Thyroid gland (tissue), 4 donors: Measurements from ENCODE around the gene PACS2.

Experiments used
- POLR2A ChIP-seq, 2 donors: fragments of 450-650 bp; IDR thresholded peaks; one replicate each; pipeline ENCODE4 v1.6.1; 2017; ENCODE audit warnings: antibody characterized with exemption in 2 of 2, mild to moderate bottlenecking in 2 of 2, moderate library complexity in 1 of 2
- TF ChIP-seq, protein P1 (sequence below), 6 experiments: fragments of 200-600 bp in 3 of 6; fragments of 450-650 bp in 3 of 6; sonication (generic) in 3 of 6; IDR thresholded peaks; one replicate each; pipeline ENCODE4 v1.5.1; 2016 to 2019; ENCODE audit warnings: antibody characterized with exemption in 6 of 6, mild to moderate bottlenecking in 2 of 6, inconsistent platforms in 1 of 6, moderate library complexity in 1 of 6

- TF ChIP-seq, protein P1, sequence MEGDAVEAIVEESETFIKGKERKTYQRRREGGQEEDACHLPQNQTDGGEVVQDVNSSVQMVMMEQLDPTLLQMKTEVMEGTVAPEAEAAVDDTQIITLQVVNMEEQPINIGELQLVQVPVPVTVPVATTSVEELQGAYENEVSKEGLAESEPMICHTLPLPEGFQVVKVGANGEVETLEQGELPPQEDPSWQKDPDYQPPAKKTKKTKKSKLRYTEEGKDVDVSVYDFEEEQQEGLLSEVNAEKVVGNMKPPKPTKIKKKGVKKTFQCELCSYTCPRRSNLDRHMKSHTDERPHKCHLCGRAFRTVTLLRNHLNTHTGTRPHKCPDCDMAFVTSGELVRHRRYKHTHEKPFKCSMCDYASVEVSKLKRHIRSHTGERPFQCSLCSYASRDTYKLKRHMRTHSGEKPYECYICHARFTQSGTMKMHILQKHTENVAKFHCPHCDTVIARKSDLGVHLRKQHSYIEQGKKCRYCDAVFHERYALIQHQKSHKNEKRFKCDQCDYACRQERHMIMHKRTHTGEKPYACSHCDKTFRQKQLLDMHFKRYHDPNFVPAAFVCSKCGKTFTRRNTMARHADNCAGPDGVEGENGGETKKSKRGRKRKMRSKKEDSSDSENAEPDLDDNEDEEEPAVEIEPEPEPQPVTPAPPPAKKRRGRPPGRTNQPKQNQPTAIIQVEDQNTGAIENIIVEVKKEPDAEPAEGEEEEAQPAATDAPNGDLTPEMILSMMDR (IDR thresholded peaks at IDR 0.05) = no peak
- TF ChIP-seq POLR2A (IDR thresholded peaks at IDR 0.05) = no peak
These were observed 15.0 kb downstream of the PACS2 start for GRCh38 chr14:105329411-105330150.
